OCI-LY3 (cell line): Measurements from ENCODE around the gene SLC26A5.
"Not testable (repeated sequence)": the region's sequence is repeated elsewhere in the genome, so short reads cannot be mapped to it uniquely, and the experiment has no call there.

Experiments
- H2AFZ ChIP-seq: fragments of 200-600, 300-600 bp; shearing (Covaris generic); 2 replicates; pipeline ENCODE4 v1.6.0; 2014; ENCODE audit warnings: antibody characterized with exemption, low read depth, low read length
- H3K27ac ChIP-seq: fragments of 200-600, 300-600 bp; sonication (generic); 2 replicates; pipeline ENCODE4 v1.5.1; 2014; ENCODE audit warnings: mild to moderate bottlenecking, low read length, moderate library complexity, mixed read lengths
- H3K27me3 ChIP-seq: fragments of 200-600, 300-600 bp; sonication (generic); 2 replicates; pipeline ENCODE4 v1.6.1; 2014; ENCODE audit warnings: low read depth, low read length, mixed read lengths
- H3K36me3 ChIP-seq: fragments of 200-600, 300-600 bp; sonication (generic); replicated peaks from 2 replicates; pipeline ENCODE3; 2014; ENCODE audit warnings: low read depth, low read length, mixed read lengths
- H3K4me1 ChIP-seq: fragments of 300-600, 200-600 bp; sonication (generic); 2 replicates; pipeline ENCODE4 v1.6.1; 2014; ENCODE audit warnings: low read length, mixed read lengths
- H3K4me2 ChIP-seq: fragments of 200-600, 300-600 bp; sonication (generic); 2 replicates; pipeline ENCODE4 v1.6.1; 2014; ENCODE audit warnings: low read length, mixed read lengths
- H3K4me3 ChIP-seq: fragments of 300-600, 200-600 bp; sonication (generic); 2 replicates; pipeline ENCODE4 v1.5.1; 2014; ENCODE audit warnings: antibody characterized with exemption, mild to moderate bottlenecking, low read length, moderate library complexity
- H3K79me2 ChIP-seq: fragments of 300-600, 200-600 bp; shearing (Covaris generic); 2 replicates; pipeline ENCODE4 v1.6.1; 2014; ENCODE audit warnings: mild to moderate bottlenecking, low read length, mixed read lengths
- H3K9ac ChIP-seq: fragments of 300-600, 200-600 bp; shearing (Covaris generic); 2 replicates; pipeline ENCODE4 v1.6.0; 2014; ENCODE audit warnings: mild to moderate bottlenecking, low read length, moderate library complexity
- H3K9me3 ChIP-seq: fragments of 200-600, 300-600 bp; shearing (Covaris generic); 2 replicates; pipeline ENCODE4 v1.6.1; 2014; ENCODE audit warnings: low read length, mixed read lengths; ENCODE audit not compliant: insufficient read depth
- H4K20me1 ChIP-seq: fragments of 200-600, 300-600 bp; sonication (generic); 2 replicates; pipeline ENCODE4 v1.6.1; 2016; ENCODE audit warnings: low read length, mixed read lengths; ENCODE audit not compliant: insufficient read depth
- EZH2phosphoT487 ChIP-seq: fragments of 200-600 bp; shearing (Covaris generic); IDR thresholded peaks from 2 replicates; pipeline ENCODE4 v1.6.1; 2018; ENCODE audit warnings: antibody characterized with exemption, mixed run types, low read depth
- TF ChIP-seq, protein P1 (sequence below): fragments of 200-600, 300-600 bp; sonication (generic); IDR thresholded peaks from 2 replicates; pipeline ENCODE4 v1.5.1; 2014; ENCODE audit warnings: antibody characterized with exemption, low read length, low read depth

Gene SLC26A5

DNA sequence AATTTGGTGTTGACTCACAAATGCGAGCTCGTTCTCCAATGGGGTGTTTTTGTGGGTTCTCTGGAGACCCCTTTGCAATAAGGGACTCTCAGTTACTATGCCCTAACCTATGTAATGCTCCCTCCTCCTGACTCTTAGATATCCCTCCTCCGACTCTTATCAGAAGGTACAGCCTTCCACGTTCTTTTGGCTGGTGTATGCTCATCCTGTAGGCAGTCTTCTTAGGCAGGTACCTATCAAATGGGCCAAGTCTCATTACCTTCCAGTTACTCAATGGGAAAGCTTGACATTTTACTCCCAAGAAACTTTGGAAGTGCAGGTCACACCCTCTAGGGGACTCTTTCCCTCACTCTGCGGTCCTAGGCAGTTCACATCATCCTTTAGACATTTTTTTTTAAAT is 32.6 kb downstream of the SLC26A5 start:
- Histone ChIP-seq H3K9me3 (no peaks in the 10 kb centered on the region), H3K4me3 (no peak overlapping the region), H3K9ac (no peak overlapping the region), H3K27ac (no peak overlapping the region), H3K27me3 (0 out of 2 replicates have a peak, but pooled peaks cover 7% of the 10 kb centered on the region), H3K36me3 (no peaks in the 10 kb centered on the region), H2AFZ (no peak overlapping the region), H3K4me2 (no peak overlapping the region), H3K4me1 (no peaks in the 10 kb centered on the region), H4K20me1 (no peaks in the 10 kb centered on the region), H3K79me2 (no peaks in the 10 kb centered on the region)
- no peak for TF ChIP-seq EZH2phosphoT487
- TF ChIP-seq, protein P1, sequence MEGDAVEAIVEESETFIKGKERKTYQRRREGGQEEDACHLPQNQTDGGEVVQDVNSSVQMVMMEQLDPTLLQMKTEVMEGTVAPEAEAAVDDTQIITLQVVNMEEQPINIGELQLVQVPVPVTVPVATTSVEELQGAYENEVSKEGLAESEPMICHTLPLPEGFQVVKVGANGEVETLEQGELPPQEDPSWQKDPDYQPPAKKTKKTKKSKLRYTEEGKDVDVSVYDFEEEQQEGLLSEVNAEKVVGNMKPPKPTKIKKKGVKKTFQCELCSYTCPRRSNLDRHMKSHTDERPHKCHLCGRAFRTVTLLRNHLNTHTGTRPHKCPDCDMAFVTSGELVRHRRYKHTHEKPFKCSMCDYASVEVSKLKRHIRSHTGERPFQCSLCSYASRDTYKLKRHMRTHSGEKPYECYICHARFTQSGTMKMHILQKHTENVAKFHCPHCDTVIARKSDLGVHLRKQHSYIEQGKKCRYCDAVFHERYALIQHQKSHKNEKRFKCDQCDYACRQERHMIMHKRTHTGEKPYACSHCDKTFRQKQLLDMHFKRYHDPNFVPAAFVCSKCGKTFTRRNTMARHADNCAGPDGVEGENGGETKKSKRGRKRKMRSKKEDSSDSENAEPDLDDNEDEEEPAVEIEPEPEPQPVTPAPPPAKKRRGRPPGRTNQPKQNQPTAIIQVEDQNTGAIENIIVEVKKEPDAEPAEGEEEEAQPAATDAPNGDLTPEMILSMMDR, result no peak

DNA sequence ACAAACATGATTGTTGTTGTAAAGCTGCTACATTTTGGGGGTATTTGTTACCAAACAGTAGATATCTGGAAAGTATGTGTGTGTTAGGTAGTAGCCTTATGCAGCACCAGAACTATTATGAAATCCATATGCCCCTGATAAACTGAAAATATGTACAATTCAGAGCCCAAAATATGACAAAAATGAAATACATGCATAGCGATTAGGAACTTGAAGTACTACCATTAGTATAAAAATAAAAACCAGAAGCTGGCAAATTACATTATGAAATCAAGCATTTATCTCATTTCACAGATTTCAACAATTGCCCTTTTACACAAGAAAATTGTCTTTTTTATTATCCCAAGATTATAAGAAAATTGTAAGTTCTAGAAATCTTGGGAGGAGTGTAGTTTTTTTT is 33.9 kb downstream of the SLC26A5 start:
- Histone ChIP-seq H4K20me1 (no peaks in the 10 kb centered on the region), H3K4me2 (no peak overlapping the region), H3K4me3 (no peak overlapping the region), H3K9me3 (no peaks in the 10 kb centered on the region), H3K27me3 (0 out of 2 replicates have a peak, but pooled peaks cover 7% of the 10 kb centered on the region), H3K27ac (no peak overlapping the region), H3K36me3 (no peaks in the 10 kb centered on the region), H3K4me1 (no peaks in the 10 kb centered on the region), H3K79me2 (no peaks in the 10 kb centered on the region), H2AFZ (no peak overlapping the region; the same call in 1 of the 2 replicates), H3K9ac (no peak overlapping the region)
- no peak for TF ChIP-seq EZH2phosphoT487
- TF ChIP-seq, protein P1, result no peak

DNA sequence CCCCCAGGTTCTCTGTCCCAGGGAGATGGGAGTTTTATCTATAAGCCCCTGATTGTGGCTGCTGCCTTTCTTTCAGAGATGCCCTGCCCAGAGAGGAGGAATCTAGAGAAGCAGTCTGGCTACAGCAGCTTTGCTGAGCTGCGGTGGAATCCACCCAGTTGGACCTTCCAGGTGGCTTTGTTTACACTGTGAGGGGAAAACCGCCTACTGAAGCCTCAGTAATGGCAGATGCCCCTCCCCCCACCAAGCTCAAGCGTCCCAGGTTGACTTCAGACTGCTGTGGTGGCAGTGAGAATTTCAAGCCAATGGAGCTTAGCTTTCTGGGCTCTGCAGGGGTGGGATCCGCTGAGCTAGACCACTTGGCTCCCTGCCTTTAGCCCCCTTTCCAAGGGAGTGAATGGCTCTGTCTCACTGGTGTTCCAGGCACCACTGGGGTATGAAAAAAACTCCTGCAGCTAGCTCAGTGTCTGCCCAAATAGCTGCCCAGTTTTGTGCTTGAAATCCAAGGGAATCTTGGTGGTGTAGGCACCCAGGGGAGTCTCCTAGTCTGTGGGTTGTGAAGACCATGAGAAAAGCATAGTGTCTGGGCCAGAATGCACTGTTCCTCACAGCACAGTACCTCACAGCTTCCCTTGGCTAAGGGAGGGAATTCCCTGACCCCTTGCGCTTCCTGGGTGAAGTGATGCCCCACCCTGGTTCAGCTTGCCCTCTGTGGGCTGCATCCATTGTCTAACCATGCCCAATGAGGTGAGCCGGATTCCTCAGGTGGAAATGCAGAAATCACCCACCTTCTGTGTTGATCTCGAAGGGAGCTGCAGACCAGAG is 40.0 kb downstream of the SLC26A5 start:
- H2AFZ ChIP-seq, result peak overlapping the region; percentile 94
- H3K79me2 ChIP-seq, H3K9ac ChIP-seq: not testable (repeated sequence)

GRCh38 chr7:103399687-103400086 is 46.3 kb downstream of the SLC26A5 start:
- H3K36me3 ChIP-seq, H3K4me1 ChIP-seq, H4K20me1 ChIP-seq, H3K4me3 ChIP-seq, H3K9me3 ChIP-seq, H3K4me2 ChIP-seq, H3K9ac ChIP-seq, H2AFZ ChIP-seq, H3K27me3 ChIP-seq, H3K27ac ChIP-seq, H3K79me2 ChIP-seq: not testable (repeated sequence)

More for the DNA sequence above, 40.0 kb downstream of the SLC26A5 start:
- Histone ChIP-seq H3K4me2 (peak overlapping the region; percentile 63), H3K4me3 (peak overlapping the region; percentile 56)
- H3K4me1 ChIP-seq, H3K27me3 ChIP-seq, H3K9me3 ChIP-seq, H4K20me1 ChIP-seq, H3K27ac ChIP-seq, H3K36me3 ChIP-seq: not testable (repeated sequence)

- Histone ChIP-seq H3K9ac (no peak overlapping the region), H3K9me3 (no peaks in the 10 kb centered on the region), H3K27ac (no peak overlapping the region), H3K4me1 (no peaks in the 10 kb centered on the region), H2AFZ (no peak overlapping the region), H3K27me3 (no peaks in the 10 kb centered on the region), H3K79me2 (no peaks in the 10 kb centered on the region), H4K20me1 (no peaks in the 10 kb centered on the region), H3K4me3 (no peak overlapping the region), H3K4me2 (no peak overlapping the region), H3K36me3 (no peaks in the 10 kb centered on the region)
- TF ChIP-seq EZH2phosphoT487, result no peak
- TF ChIP-seq, protein P1, result no peak
Observed at GRCh38 chr7:103398483-103399127, 47.4 kb downstream of the SLC26A5 start.
